Ishikawa (cell line): ENCODE measurements around the gene RYR2.

Experiments
- CREB1 ChIP-seq: IDR thresholded peaks from 2 replicates; pipeline ENCODE4 v1.6.1; 2012; ENCODE audit warnings: low read depth
- EP300 ChIP-seq: IDR thresholded peaks from 2 replicates; pipeline ENCODE4 v1.6.1; 2012; ENCODE audit warnings: borderline replicate concordance
- RAD21 ChIP-seq: IDR thresholded peaks from 2 replicates; pipeline ENCODE4 v1.6.1; 2012; ENCODE audit warnings: low read depth
- TCF12 ChIP-seq: IDR thresholded peaks from 2 replicates; pipeline ENCODE4 v1.6.1; 2012; ENCODE audit warnings: low read depth
- YY1 ChIP-seq: IDR thresholded peaks from 2 replicates; pipeline ENCODE4 v1.6.1; 2012; ENCODE audit warnings: low read depth
- TF ChIP-seq, protein P1 (sequence below): IDR thresholded peaks from 2 replicates; pipeline ENCODE4 v1.6.1; 2012
- TF ChIP-seq, protein P2 (sequence below): IDR thresholded peaks from 2 replicates; pipeline ENCODE4 v1.6.1; 2012; ENCODE audit warnings: low read depth, mild to moderate bottlenecking

DNA sequence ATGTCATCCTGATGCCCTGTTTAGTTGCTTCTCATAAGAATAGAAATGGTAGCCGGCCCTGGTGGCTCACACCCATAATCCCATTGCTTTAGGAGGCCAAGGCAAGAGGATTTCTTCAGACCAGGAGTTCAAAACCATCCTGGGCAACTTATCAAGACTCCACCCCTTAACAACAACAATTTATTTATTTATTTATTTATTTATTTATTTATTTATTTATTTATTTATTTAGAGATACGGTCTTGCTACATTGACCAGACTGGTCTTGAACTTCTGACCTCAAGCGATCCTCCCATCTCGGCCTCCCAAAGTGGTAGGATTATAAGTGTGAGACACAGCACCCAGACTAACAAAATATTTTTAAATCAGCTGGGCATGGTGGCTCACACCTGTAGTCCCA is 41.8 kb upstream of the RYR2 start:
- TF ChIP-seq CREB1 (no peak), YY1 (no peak), RAD21 (no peak), TCF12 (no peak), EP300 (no peak)
- TF ChIP-seq, protein P1, sequence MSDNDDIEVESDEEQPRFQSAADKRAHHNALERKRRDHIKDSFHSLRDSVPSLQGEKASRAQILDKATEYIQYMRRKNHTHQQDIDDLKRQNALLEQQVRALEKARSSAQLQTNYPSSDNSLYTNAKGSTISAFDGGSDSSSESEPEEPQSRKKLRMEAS: no peak
- TF ChIP-seq, protein P2, sequence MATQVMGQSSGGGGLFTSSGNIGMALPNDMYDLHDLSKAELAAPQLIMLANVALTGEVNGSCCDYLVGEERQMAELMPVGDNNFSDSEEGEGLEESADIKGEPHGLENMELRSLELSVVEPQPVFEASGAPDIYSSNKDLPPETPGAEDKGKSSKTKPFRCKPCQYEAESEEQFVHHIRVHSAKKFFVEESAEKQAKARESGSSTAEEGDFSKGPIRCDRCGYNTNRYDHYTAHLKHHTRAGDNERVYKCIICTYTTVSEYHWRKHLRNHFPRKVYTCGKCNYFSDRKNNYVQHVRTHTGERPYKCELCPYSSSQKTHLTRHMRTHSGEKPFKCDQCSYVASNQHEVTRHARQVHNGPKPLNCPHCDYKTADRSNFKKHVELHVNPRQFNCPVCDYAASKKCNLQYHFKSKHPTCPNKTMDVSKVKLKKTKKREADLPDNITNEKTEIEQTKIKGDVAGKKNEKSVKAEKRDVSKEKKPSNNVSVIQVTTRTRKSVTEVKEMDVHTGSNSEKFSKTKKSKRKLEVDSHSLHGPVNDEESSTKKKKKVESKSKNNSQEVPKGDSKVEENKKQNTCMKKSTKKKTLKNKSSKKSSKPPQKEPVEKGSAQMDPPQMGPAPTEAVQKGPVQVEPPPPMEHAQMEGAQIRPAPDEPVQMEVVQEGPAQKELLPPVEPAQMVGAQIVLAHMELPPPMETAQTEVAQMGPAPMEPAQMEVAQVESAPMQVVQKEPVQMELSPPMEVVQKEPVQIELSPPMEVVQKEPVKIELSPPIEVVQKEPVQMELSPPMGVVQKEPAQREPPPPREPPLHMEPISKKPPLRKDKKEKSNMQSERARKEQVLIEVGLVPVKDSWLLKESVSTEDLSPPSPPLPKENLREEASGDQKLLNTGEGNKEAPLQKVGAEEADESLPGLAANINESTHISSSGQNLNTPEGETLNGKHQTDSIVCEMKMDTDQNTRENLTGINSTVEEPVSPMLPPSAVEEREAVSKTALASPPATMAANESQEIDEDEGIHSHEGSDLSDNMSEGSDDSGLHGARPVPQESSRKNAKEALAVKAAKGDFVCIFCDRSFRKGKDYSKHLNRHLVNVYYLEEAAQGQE: no peak
